Natural killer cell treated with Interleukin-12 subunit alpha and Interleukin-12 subunit beta and Interleukin-15 and Interleukin-18, amount 100 ng/mL, for 72 hours (primary cell): ENCODE results near the gene SDHAF3. TPM values are rescaled to one million over a fixed set of nuclear protein-coding genes. Genes with fewer than 3 reads are reported as not detected.
A peak's percentile ranks its signal among the peaks of the same experiment; 100 is the strongest.
"Not testable (repeated sequence)": the region's sequence is repeated elsewhere in the genome, so short reads cannot be mapped to it uniquely, and the experiment has no call there.

Experiments used
- ATAC-seq, 2 donors: fragments of 150-1000 bp; cut with Tn5 transposase in 1 of 2; sonication (Bioruptor Pico), chemical (Tn5 transposase) in 1 of 2; 2 replicates each; pipeline ENCODE4 v1.10.0; 2021
- DNase-seq: peaks from one replicate; pipeline ENCODE4 v3.0.0; 2022; ENCODE audit warnings: low spot score
- H3K27ac Mint-ChIP-seq, 2 donors: 1 replicate in 1 of 2; 2 replicates in 1 of 2; pipeline ENCODE4 v1.8.0; 2022; ENCODE audit warnings: mixed read lengths in 2 of 2, mild to moderate bottlenecking in 1 of 2, moderate library complexity in 1 of 2
- H3K27me3 Mint-ChIP-seq, 2 donors: 1 replicate in 1 of 2; 2 replicates in 1 of 2; pipeline ENCODE4 v1.8.0; 2022; ENCODE audit warnings: mixed read lengths in 2 of 2
- H3K36me3 Mint-ChIP-seq: one replicate; pipeline ENCODE4 v1.8.0; 2022; ENCODE audit warnings: mixed read lengths
- H3K4me1 Mint-ChIP-seq, 2 donors: 1 replicate in 1 of 2; 2 replicates in 1 of 2; pipeline ENCODE4 v1.8.0; 2022; ENCODE audit warnings: low read depth in 2 of 2, mixed read lengths in 2 of 2, mild to moderate bottlenecking in 1 of 2
- H3K4me3 Mint-ChIP-seq: one replicate; pipeline ENCODE4 v1.8.0; 2022; ENCODE audit warnings: mixed read lengths
- H3K9me3 Mint-ChIP-seq: 2 replicates; pipeline ENCODE4 v1.8.0; 2022; ENCODE audit warnings: mixed read lengths
- total RNA-seq, 2 donors: library from RNA; stranded (reverse); gene quantifications; one replicate each; pipeline ENCODE4 v1.2.3, GENCODE V29; 2022

SDHAF3 gene
- total RNA-seq, 2 donors from 2014 or later = 17.0 to 23.8 TPM

GRCh38 chr7:97104719-97105238, 12.7 kb upstream of the SDHAF3 start:
- Mint-ChIP-seq H3K9me3 (no peaks in the 10 kb centered on the region), H3K27ac (no peak overlapping the region), H3K27me3 (peaks cover 23 to 34% of the 10 kb centered on the region in 2 donors), H3K4me1 (no peaks in the 10 kb centered on the region), H3K4me3 (no peak overlapping the region), H3K36me3 (no peaks in the 10 kb centered on the region)
- DNase-seq (peak; percentile 69), ATAC-seq (peak; percentile 82 to 89)

- DNase-seq (no peak), ATAC-seq (no peak)
- Mint-ChIP-seq H3K4me1 (no peaks in the 10 kb centered on the region), H3K9me3 (no peaks in the 10 kb centered on the region), H3K27ac (no peak overlapping the region), H3K27me3 (peaks cover 16 to 20% of the 10 kb centered on the region in 2 donors), H3K36me3 (no peaks in the 10 kb centered on the region), H3K4me3 (no peak overlapping the region)
These were observed 10.2 kb upstream of the SDHAF3 start for GRCh38 chr7:97107192-97107800.

GRCh38 chr7:97116308-97116707, 1.2 kb upstream of the SDHAF3 start:
- Mint-ChIP-seq H3K36me3 (peaks cover 4% of the 10 kb centered on the region), H3K27ac (peak overlapping the region; percentile 90 to 97), H3K4me1 (peaks cover 21 to 28% of the 10 kb centered on the region in 2 donors), H3K27me3 (peaks cover 2 to 4% of the 10 kb centered on the region in 2 donors), H3K9me3 (no peaks in the 10 kb centered on the region), H3K4me3 (peak overlapping the region; percentile 93)
- ATAC-seq = no peak
- DNase-seq = no peak

GRCh38 chr7:97117035-97117371, 495 bp upstream of the SDHAF3 start:
- peaks cover 4% of the 10 kb centered on the region for H3K36me3 Mint-ChIP-seq
- no peaks in the 10 kb centered on the region for H3K9me3 Mint-ChIP-seq
- DNase-seq = no peak
- peaks cover 21 to 31% of the 10 kb centered on the region in 2 donors for H3K4me1 Mint-ChIP-seq
- peak overlapping the region; percentile 93 for H3K4me3 Mint-ChIP-seq
- H3K27ac Mint-ChIP-seq = peak overlapping the region; percentile 90 to 97
- H3K27me3 Mint-ChIP-seq = peaks cover 2 to 4% of the 10 kb centered on the region in 2 donors
- no peak for ATAC-seq

- H3K9me3 Mint-ChIP-seq = no peaks in the 10 kb centered on the region
- ATAC-seq = no peak
- peaks cover 21 to 34% of the 10 kb centered on the region in 2 donors for H3K4me1 Mint-ChIP-seq
- peak overlapping the region; percentile 90 to 97 for H3K27ac Mint-ChIP-seq
- peaks cover 4% of the 10 kb centered on the region for H3K36me3 Mint-ChIP-seq
- DNase-seq = no peak
- peaks cover 0 to 2% of the 10 kb centered on the region in 2 donors for H3K27me3 Mint-ChIP-seq
- peak overlapping the region; percentile 93 for H3K4me3 Mint-ChIP-seq
These were observed 914 bp downstream of the SDHAF3 start for GRCh38 chr7:97118306-97118917.

- Mint-ChIP-seq H3K36me3 (peaks cover 6% of the 10 kb centered on the region), H3K4me1 (peaks cover 21 to 39% of the 10 kb centered on the region in 2 donors), H3K27me3 (no peaks in the 10 kb centered on the region), H3K9me3 (peaks cover 3% of the 10 kb centered on the region), H3K27ac (peak overlapping the region in 1 of 2 donors; percentile 38), H3K4me3 (peak overlapping the region; percentile 58)
- DNase-seq = no peak
- no peak for ATAC-seq
These were observed 2.2 kb downstream of the SDHAF3 start for GRCh38 chr7:97119747-97120146.

- Mint-ChIP-seq H3K27ac (no peak overlapping the region), H3K4me1 (peaks cover 21 to 39% of the 10 kb centered on the region in 2 donors), H3K36me3 (peaks cover 16% of the 10 kb centered on the region), H3K9me3 (peaks cover 9% of the 10 kb centered on the region), H3K4me3 (no peak overlapping the region), H3K27me3 (no peaks in the 10 kb centered on the region)
- ATAC-seq = no peak
- no peak for DNase-seq
These were observed 3.4 kb downstream of the SDHAF3 start for GRCh38 chr7:97120713-97121457.

GRCh38 chr7:97123115-97123514, 5.6 kb downstream of the SDHAF3 start:
- H3K27ac Mint-ChIP-seq, H3K27me3 Mint-ChIP-seq, H3K4me3 Mint-ChIP-seq, DNase-seq, ATAC-seq, H3K9me3 Mint-ChIP-seq: not testable (repeated sequence)
- peaks cover 16% of the 10 kb centered on the region for H3K36me3 Mint-ChIP-seq
- H3K4me1 Mint-ChIP-seq = peaks cover 9 to 33% of the 10 kb centered on the region in 2 donors

GRCh38 chr7:97126483-97127171, 9.1 kb downstream of the SDHAF3 start:
- H3K4me1 Mint-ChIP-seq = peaks cover 0 to 8% of the 10 kb centered on the region in 2 donors

GRCh38 chr7:97128736-97129135, 11.2 kb downstream of the SDHAF3 start:
- no peak for ATAC-seq
- H3K4me1 Mint-ChIP-seq = peaks cover 0 to 2% of the 10 kb centered on the region in 2 donors
- H3K36me3 Mint-ChIP-seq = peaks cover 12% of the 10 kb centered on the region
- H3K9me3 Mint-ChIP-seq = peaks cover 9% of the 10 kb centered on the region
- no peak overlapping the region for H3K4me3 Mint-ChIP-seq
- no peak for DNase-seq
- H3K27ac Mint-ChIP-seq = no peak overlapping the region
- no peaks in the 10 kb centered on the region for H3K27me3 Mint-ChIP-seq

More at GRCh38 chr7:97126483-97127171, 9.1 kb downstream of the SDHAF3 start:
- H3K36me3 Mint-ChIP-seq = peaks cover 12% of the 10 kb centered on the region
- no peak overlapping the region for H3K4me3 Mint-ChIP-seq
- no peak overlapping the region for H3K27ac Mint-ChIP-seq
- peaks cover 9% of the 10 kb centered on the region for H3K9me3 Mint-ChIP-seq
- ATAC-seq (no peak), DNase-seq (no peak)
- H3K27me3 Mint-ChIP-seq = no peaks in the 10 kb centered on the region

- DNase-seq = no peak
- Mint-ChIP-seq H3K4me1 (peaks cover 0 to 2% of the 10 kb centered on the region in 2 donors), H3K27ac (no peak overlapping the region), H3K9me3 (peaks cover under 1% of the 10 kb centered on the region), H3K27me3 (no peaks in the 10 kb centered on the region), H3K4me3 (no peak overlapping the region), H3K36me3 (peaks cover 2% of the 10 kb centered on the region)
- peak; percentile 31 to 52 for ATAC-seq
These were observed 13.1 kb downstream of the SDHAF3 start for GRCh38 chr7:97130417-97131139.

- no peak for ATAC-seq
These were observed 15.7 kb downstream of the SDHAF3 start for GRCh38 chr7:97133159-97133558.

GRCh38 chr7:97138830-97139229, 21.3 kb downstream of the SDHAF3 start:
- Mint-ChIP-seq H3K4me3 (no peak overlapping the region), H3K27ac (no peak overlapping the region), H3K36me3 (peaks cover 34% of the 10 kb centered on the region), H3K9me3 (peaks cover 4% of the 10 kb centered on the region), H3K27me3 (no peaks in the 10 kb centered on the region), H3K4me1 (peaks cover 0 to 5% of the 10 kb centered on the region in 2 donors)
- no peak for DNase-seq
- ATAC-seq = no peak

More at GRCh38 chr7:97133159-97133558, 15.7 kb downstream of the SDHAF3 start:
- Mint-ChIP-seq H3K27ac (no peak overlapping the region), H3K4me1 (peaks cover 0 to 5% of the 10 kb centered on the region in 2 donors), H3K9me3 (no peaks in the 10 kb centered on the region), H3K36me3 (peaks cover 8% of the 10 kb centered on the region), H3K27me3 (no peaks in the 10 kb centered on the region), H3K4me3 (no peak overlapping the region)
- DNase-seq = no peak
